PFSK-1 (cell line): ENCODE data around the gene LAS1L.

Experiments
- FOXP2 ChIP-seq: optimal IDR thresholded peaks from 2 replicates; pipeline ENCODE3; 2011; ENCODE audit warnings: borderline replicate concordance, control low read depth, inconsistent platforms; ENCODE audit not compliant: insufficient read depth; ENCODE audit errors: extremely low read length, extremely low read depth
- POLR2AphosphoS5 ChIP-seq: IDR thresholded peaks from 2 replicates; pipeline ENCODE4 v1.6.1; 2012; ENCODE audit warnings: low read depth, mild to moderate bottlenecking, control low read depth, low read length, moderate library complexity
- SIN3A ChIP-seq: IDR thresholded peaks from 2 replicates; pipeline ENCODE4 v1.6.1; 2012; ENCODE audit warnings: mild to moderate bottlenecking, low read length, moderate library complexity, borderline replicate concordance; ENCODE audit not compliant: insufficient read depth
- TF ChIP-seq, protein P1 (sequence below), 2 experiments: IDR thresholded peaks; 2 replicates each; pipeline versions ENCODE4 v1.6.1 to v1.8.0; 2011 to 2012; ENCODE audit warnings: low read depth in 2 of 2, low read length in 2 of 2, control low read depth in 1 of 2, inconsistent platforms in 1 of 2, mild to moderate bottlenecking in 1 of 2, moderate library complexity in 1 of 2; ENCODE audit not compliant: insufficient read depth in 1 of 2

DNA sequence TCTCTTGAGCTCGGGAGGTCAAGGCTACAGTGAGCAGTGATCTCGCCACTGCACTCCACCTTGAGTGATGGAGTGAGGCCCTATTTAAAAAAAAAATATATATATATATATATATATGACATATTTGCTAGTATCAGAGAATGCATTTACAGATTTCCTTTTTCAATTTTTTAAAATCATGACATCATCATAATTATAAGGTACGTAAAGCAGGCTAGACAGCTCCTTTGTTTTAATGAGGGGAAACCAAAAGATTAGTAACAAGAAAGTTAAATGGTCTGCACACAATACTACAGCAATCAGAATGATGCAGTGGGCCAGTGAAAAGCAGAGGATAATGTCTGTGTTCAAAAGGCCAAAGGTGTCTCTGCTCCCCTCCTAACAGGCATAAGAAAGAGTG is 43.0 kb downstream of the LAS1L start:
- TF ChIP-seq, protein P1, sequence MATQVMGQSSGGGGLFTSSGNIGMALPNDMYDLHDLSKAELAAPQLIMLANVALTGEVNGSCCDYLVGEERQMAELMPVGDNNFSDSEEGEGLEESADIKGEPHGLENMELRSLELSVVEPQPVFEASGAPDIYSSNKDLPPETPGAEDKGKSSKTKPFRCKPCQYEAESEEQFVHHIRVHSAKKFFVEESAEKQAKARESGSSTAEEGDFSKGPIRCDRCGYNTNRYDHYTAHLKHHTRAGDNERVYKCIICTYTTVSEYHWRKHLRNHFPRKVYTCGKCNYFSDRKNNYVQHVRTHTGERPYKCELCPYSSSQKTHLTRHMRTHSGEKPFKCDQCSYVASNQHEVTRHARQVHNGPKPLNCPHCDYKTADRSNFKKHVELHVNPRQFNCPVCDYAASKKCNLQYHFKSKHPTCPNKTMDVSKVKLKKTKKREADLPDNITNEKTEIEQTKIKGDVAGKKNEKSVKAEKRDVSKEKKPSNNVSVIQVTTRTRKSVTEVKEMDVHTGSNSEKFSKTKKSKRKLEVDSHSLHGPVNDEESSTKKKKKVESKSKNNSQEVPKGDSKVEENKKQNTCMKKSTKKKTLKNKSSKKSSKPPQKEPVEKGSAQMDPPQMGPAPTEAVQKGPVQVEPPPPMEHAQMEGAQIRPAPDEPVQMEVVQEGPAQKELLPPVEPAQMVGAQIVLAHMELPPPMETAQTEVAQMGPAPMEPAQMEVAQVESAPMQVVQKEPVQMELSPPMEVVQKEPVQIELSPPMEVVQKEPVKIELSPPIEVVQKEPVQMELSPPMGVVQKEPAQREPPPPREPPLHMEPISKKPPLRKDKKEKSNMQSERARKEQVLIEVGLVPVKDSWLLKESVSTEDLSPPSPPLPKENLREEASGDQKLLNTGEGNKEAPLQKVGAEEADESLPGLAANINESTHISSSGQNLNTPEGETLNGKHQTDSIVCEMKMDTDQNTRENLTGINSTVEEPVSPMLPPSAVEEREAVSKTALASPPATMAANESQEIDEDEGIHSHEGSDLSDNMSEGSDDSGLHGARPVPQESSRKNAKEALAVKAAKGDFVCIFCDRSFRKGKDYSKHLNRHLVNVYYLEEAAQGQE (IDR thresholded peaks at IDR 0.05; ENCODE audit: insufficient read depth in 1 of 2, low read depth in 2 of 2, low read length in 2 of 2): no peak
- TF ChIP-seq POLR2AphosphoS5: no peak
- no peak for TF ChIP-seq FOXP2
- no peak for TF ChIP-seq SIN3A
